Hepatocyte (in vitro differentiated cells): Measurements from ENCODE around the gene HBD. TPM values are rescaled to one million over a fixed set of nuclear protein-coding genes. Genes with fewer than 3 reads are reported as not detected.

Experiments used
- DNase-seq: peaks from one replicate; pipeline ENCODE4 v3.0.0-alpha.2; 2016; ENCODE audit warnings: low spot score
- H2AFZ ChIP-seq: fragments of 200-600 bp; sonication (generic); 2 replicates; pipeline ENCODE4 v1.6.0; 2016; ENCODE audit warnings: antibody characterized with exemption, mild to moderate bottlenecking
- H3K27ac ChIP-seq: fragments of 200-600 bp; sonication (generic); 2 replicates; pipeline ENCODE4 v1.5.1; 2016; ENCODE audit warnings: mild to moderate bottlenecking
- H3K27me3 ChIP-seq: fragments of 200-600 bp; sonication (generic); 2 replicates; pipeline ENCODE4 v1.6.1; 2016
- H3K36me3 ChIP-seq: fragments of 200-600 bp; sonication (generic); replicated peaks from 2 replicates; pipeline ENCODE4 v1.5.1; 2016; ENCODE audit warnings: low read depth; ENCODE audit not compliant: insufficient read depth
- H3K4me1 ChIP-seq: fragments of 200-600 bp; sonication (generic); 2 replicates; pipeline ENCODE4 v1.5.1; 2016; ENCODE audit warnings: mild to moderate bottlenecking, moderate library complexity; ENCODE audit not compliant: insufficient read depth
- H3K4me2 ChIP-seq: fragments of 200-600 bp; sonication (generic); 2 replicates; pipeline ENCODE4 v1.6.0; 2016
- H3K4me3 ChIP-seq: fragments of 200-600 bp; sonication (generic); 2 replicates; pipeline ENCODE4 v1.5.1; 2016; ENCODE audit warnings: mild to moderate bottlenecking
- H3K79me2 ChIP-seq: fragments of 200-600 bp; sonication (generic); 2 replicates; pipeline ENCODE4 v1.6.0; 2017; ENCODE audit warnings: mild to moderate bottlenecking
- H3K9me2 ChIP-seq: fragments of 200-600 bp; sonication (generic); replicated peaks from 2 replicates; pipeline ENCODE4 v1.6.0; 2017; ENCODE audit warnings: mild to moderate bottlenecking; ENCODE audit not compliant: insufficient read depth
- H3K9me3 ChIP-seq: fragments of 200-600 bp; sonication (generic); 2 replicates; pipeline ENCODE4 v1.5.1; 2016; ENCODE audit warnings: low read depth, mild to moderate bottlenecking
- H4K20me1 ChIP-seq: fragments of 200-600 bp; sonication (generic); 2 replicates; pipeline ENCODE4 v1.6.0; 2016; ENCODE audit warnings: mild to moderate bottlenecking; ENCODE audit not compliant: insufficient read depth, poor library complexity, severe bottlenecking
- CTCF ChIP-seq: fragments of 200-600 bp; sonication (generic); IDR thresholded peaks from 2 replicates; pipeline ENCODE4 v1.5.1; 2016; ENCODE audit warnings: antibody characterized with exemption, mild to moderate bottlenecking; ENCODE audit not compliant: poor library complexity
- EZH2 ChIP-seq: fragments of 200-600 bp; sonication (generic); IDR thresholded peaks from 2 replicates; pipeline ENCODE4 v1.6.1; 2016; ENCODE audit warnings: antibody characterized with exemption, mild to moderate bottlenecking, borderline replicate concordance
- EZH2phosphoT487 ChIP-seq: fragments of 200-600 bp; sonication (generic); IDR thresholded peaks from one replicate; pipeline ENCODE4 v1.6.1; 2018; ENCODE audit warnings: antibody characterized with exemption, mild to moderate bottlenecking, low read depth, moderate library complexity; ENCODE audit not compliant: unreplicated experiment, severe bottlenecking
- WGBS: methylation state at CpG from one replicate; pipeline ENCODE4 v1.1.6; 2016; ENCODE audit warnings: low lambda C conversion rate; ENCODE audit errors: missing lambda C conversion rate; 5-methylcytosine and 5-hydroxymethylcytosine counted together
- polyA plus RNA-seq: library from polyadenylated mRNA; unstranded; fragments of >200 nt; fragmentation: Nextera tagmentation; extraction: Ambion mirVana; gene quantifications from 2 replicates; pipeline ENCODE4 v1.2.1, GENCODE V29; 2016
- total RNA-seq: library from RNA; depleted of rRNA; stranded (reverse); fragments of >200 nt; gene quantifications from 2 replicates; pipeline ENCODE4 v1.2.3, GENCODE V29; 2014

HBD gene
- total and polyA plus RNA-seq, 2 experiments from 2014 or later: not detected

GRCh38 chr11:5232176-5232575 lies 2.1 kb downstream of the HBD start:
- TF ChIP-seq EZH2: no peak
- no peak for TF ChIP-seq EZH2phosphoT487
- TF ChIP-seq CTCF: no peak
- Histone ChIP-seq H3K4me3 (no peak overlapping the region), H3K36me3 (no peaks in the 10 kb centered on the region), H3K4me2 (no peak overlapping the region), H3K9me2 (no peaks in the 10 kb centered on the region), H3K79me2 (no peaks in the 10 kb centered on the region), H3K27ac (no peak overlapping the region), H2AFZ (no peak overlapping the region), H3K4me1 (no peaks in the 10 kb centered on the region), H3K9me3 (no peaks in the 10 kb centered on the region), H4K20me1 (no peaks in the 10 kb centered on the region), H3K27me3 (no peaks in the 10 kb centered on the region)
- no peak for DNase-seq
- WGBS: 79% methylated on average over 3 of the region's 3 CpGs

GRCh38 chr11:5231111-5231510 lies 3.2 kb downstream of the HBD start:
- Histone ChIP-seq H3K4me1 (no peaks in the 10 kb centered on the region), H3K27ac (no peak overlapping the region), H3K36me3 (no peaks in the 10 kb centered on the region), H3K4me2 (no peak overlapping the region), H4K20me1 (no peaks in the 10 kb centered on the region), H3K79me2 (no peaks in the 10 kb centered on the region), H3K9me2 (no peaks in the 10 kb centered on the region), H3K9me3 (no peaks in the 10 kb centered on the region), H3K4me3 (no peak overlapping the region), H2AFZ (no peak overlapping the region), H3K27me3 (no peaks in the 10 kb centered on the region)
- no peak for TF ChIP-seq EZH2phosphoT487
- TF ChIP-seq CTCF: no peak
- no peak for TF ChIP-seq EZH2
- no peak for DNase-seq
- WGBS: 88% methylated on average over 2 of the region's 2 CpGs

DNA sequence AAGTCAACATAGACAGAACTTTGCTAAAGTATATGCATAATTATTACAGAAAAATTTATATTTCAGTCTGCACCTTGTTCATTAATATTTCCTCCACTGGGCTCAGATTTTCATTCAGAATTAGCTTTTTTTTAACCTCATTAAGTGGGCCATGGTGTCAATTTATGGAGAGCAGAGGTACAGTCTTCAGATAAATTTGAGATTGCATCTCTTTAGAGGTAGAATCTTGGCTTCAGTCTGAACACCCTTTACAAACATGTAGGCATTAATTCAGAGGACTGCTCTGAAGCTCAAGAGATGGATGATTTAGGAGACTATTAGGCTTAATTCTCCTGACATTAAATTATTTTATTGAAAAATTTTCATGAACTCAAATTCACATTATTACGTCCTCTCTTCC lies 4.0 kb downstream of the HBD start:
- whole genome bisulfite sequencing: 83% methylated on average over 1 of the region's 1 CpG
- Histone ChIP-seq H3K27me3 (no peaks in the 10 kb centered on the region), H3K9me3 (no peaks in the 10 kb centered on the region), H3K4me2 (no peak overlapping the region), H3K27ac (no peak overlapping the region), H2AFZ (no peak overlapping the region), H3K9me2 (no peaks in the 10 kb centered on the region), H4K20me1 (no peaks in the 10 kb centered on the region), H3K79me2 (no peaks in the 10 kb centered on the region), H3K4me1 (no peaks in the 10 kb centered on the region), H3K4me3 (no peak overlapping the region), H3K36me3 (no peaks in the 10 kb centered on the region)
- no peak for TF ChIP-seq CTCF
- TF ChIP-seq EZH2: no peak
- TF ChIP-seq EZH2phosphoT487: no peak
- DNase-seq: no peak

DNA sequence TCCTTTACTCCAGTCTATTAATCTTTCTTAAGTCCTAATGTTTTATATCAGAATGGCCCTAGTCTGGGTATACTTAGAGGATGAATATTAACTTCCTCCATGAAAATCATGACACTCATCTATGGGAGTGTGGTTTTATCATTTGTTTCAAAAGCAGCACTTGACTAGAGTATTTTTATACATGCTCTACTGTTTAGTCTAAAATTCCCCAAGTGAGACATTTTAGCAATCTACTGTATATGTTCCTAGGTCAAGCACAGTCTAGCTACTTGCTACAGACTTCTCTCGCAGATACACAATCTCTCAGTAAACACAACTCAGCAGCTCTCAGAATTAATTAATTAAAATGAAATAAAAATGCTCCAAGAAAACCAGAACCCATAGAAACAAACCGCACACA lies 4.5 kb downstream of the HBD start:
- no peak for DNase-seq
- no peak overlapping the region for H3K4me2 ChIP-seq
- H3K79me2 ChIP-seq: no peaks in the 10 kb centered on the region
- H3K27ac ChIP-seq: no peak overlapping the region
- no peak overlapping the region for H3K4me3 ChIP-seq
- H2AFZ ChIP-seq: no peak overlapping the region
- no peaks in the 10 kb centered on the region for H3K9me3 ChIP-seq
- TF ChIP-seq CTCF: no peak
- no peaks in the 10 kb centered on the region for H4K20me1 ChIP-seq
- H3K27me3 ChIP-seq: no peaks in the 10 kb centered on the region
- H3K9me2 ChIP-seq: no peaks in the 10 kb centered on the region
- 88% methylated on average over 2 of the region's 2 CpGs for WGBS
- no peaks in the 10 kb centered on the region for H3K36me3 ChIP-seq
- H3K4me1 ChIP-seq: no peaks in the 10 kb centered on the region
